ENCODE results near the gene GPLD1.

- TF ChIP-seq GATA3 (IDR thresholded peaks at IDR 0.05; ENCODE audit: low read depth, low read length) (no peak), GATA2 (IDR thresholded peaks at IDR 0.05; ENCODE audit: low read depth, low read length) (no peak)
Observed at GRCh38 chr6:24429146-24429545, 60.2 kb downstream of the GPLD1 start.
